ENCODE results near the gene KIAA1958. TPM values are rescaled to one million over a fixed set of nuclear protein-coding genes. Genes with fewer than 3 reads are reported as not detected.

KIAA1958 gene
- total RNA-seq, 1 experiment from 2014 or later, result 18.5 TPM

GRCh38 chr9:112556497-112557442 lies 70.1 kb downstream of the KIAA1958 start (continued):
- TF ChIP-seq SP1 (IDR thresholded peaks at IDR 0.05; ENCODE audit: low read depth) (no peak), ZBTB33 (IDR thresholded peaks at IDR 0.05; ENCODE audit: extremely low read depth, insufficient replicate concordance, low read length) (no peak)

GRCh38 chr9:112558476-112558875 lies 71.8 kb downstream of the KIAA1958 start:
- H3K4me2 ChIP-seq (ENCODE audit: low read length), result no peak overlapping the region
- no peaks in the 10 kb centered on the region for H3K9me2 ChIP-seq (ENCODE audit: insufficient read depth)
- no peaks in the 10 kb centered on the region for H4K20me1 ChIP-seq (ENCODE audit: insufficient read depth)
- DNase-seq (ENCODE audit: low read depth, low spot score) (no peak), ATAC-seq (no peak)
- no peaks in the 10 kb centered on the region for H3K36me3 ChIP-seq (ENCODE audit: control insufficient read depth in 1 of 2, insufficient read depth in 2 of 2, low read length in 2 of 2)
- H3K4me3 ChIP-seq (replicated peaks in 1 of 2; ENCODE audit: low read depth in 1 of 2, low read length in 2 of 2), result no peak overlapping the region
- peaks cover 7 to 16% of the 10 kb centered on the region in 2 experiments; a peak in 2 of 4 replicates for H3K4me1 ChIP-seq (ENCODE audit: control insufficient read depth in 1 of 2, insufficient read depth in 2 of 2, low read length in 2 of 2)
- ChIA-PET CTCF (no interaction called here), POLR2A (no interaction called here), RAD21 (ENCODE audit: low non-redundant PET in 1 of 2, low total read pairs in 2 of 2, uncharacterized antibody in 2 of 2, unreplicated experiment in 2 of 2) (no interaction called here)
- H3K27me3 ChIP-seq (ENCODE audit: insufficient read depth, low read length), result no peaks in the 10 kb centered on the region
- no peak overlapping the region for H3K27ac ChIP-seq (ENCODE audit: low read depth, low read length)
- no peak overlapping the region for H3K9ac ChIP-seq (ENCODE audit: low read length)
- no peaks in the 10 kb centered on the region for H3K79me2 ChIP-seq (ENCODE audit: insufficient read depth, low read length)
- intact Hi-C loops (cut with micrococcal nuclease), result no loop called here
- BruUV-seq (replicated peaks), result no TSS peak
- H2AFZ ChIP-seq (ENCODE audit: low read depth, low read length, poor library complexity, severe bottlenecking), result no peak overlapping the region
- no peaks in the 10 kb centered on the region for H3K9me3 ChIP-seq (ENCODE audit: control insufficient read depth in 1 of 2, insufficient read depth in 1 of 2, low read depth in 1 of 2, low read length in 2 of 2)
- no peak for TF ChIP-seq RAD21 (IDR thresholded peaks at IDR 0.05; ENCODE audit: low read depth)
- no peak for TF ChIP-seq ZNF274 (IDR thresholded peaks at IDR 0.05; ENCODE audit: low read depth, low read length)
- TF ChIP-seq JUND (IDR thresholded peaks at IDR 0.05), result no peak
- no peak for TF ChIP-seq REST (IDR thresholded peaks at IDR 0.05; ENCODE audit: low read depth)
- no peak for TF ChIP-seq TCF7L2 (IDR thresholded peaks at IDR 0.05; ENCODE audit: borderline replicate concordance, extremely low read depth, insufficient read depth, insufficient read length)
- TF ChIP-seq FOSL1 (IDR thresholded peaks at IDR 0.05; ENCODE audit: low read depth), result no peak
- TF ChIP-seq POLR2A (IDR thresholded peaks at IDR 0.05; ENCODE audit: borderline replicate concordance, extremely low read depth, insufficient read depth, insufficient read length), result no peak
- no peak for TF ChIP-seq MAX (IDR thresholded peaks at IDR 0.05)
- TF ChIP-seq ZBTB33 (IDR thresholded peaks at IDR 0.05; ENCODE audit: extremely low read depth, insufficient replicate concordance, low read length), result no peak
- TF ChIP-seq YY1 (IDR thresholded peaks at IDR 0.05; ENCODE audit: extremely low read depth, insufficient replicate concordance, low read depth, low read length), result no peak
- no peak for TF ChIP-seq SP1 (IDR thresholded peaks at IDR 0.05; ENCODE audit: low read depth)
- no peak for TF ChIP-seq EZH2phosphoT487 (IDR thresholded peaks at IDR 0.05; ENCODE audit: borderline replicate concordance)
- no peak for TF ChIP-seq POLR2AphosphoS5 (IDR thresholded peaks at IDR 0.05; ENCODE audit: low read depth, low read length)
- TF ChIP-seq CEBPB (IDR thresholded peaks at IDR 0.05; ENCODE audit: low read depth), result no peak
- no peak for TF ChIP-seq CBX3 (IDR thresholded peaks at IDR 0.05; ENCODE audit: low read depth)
- TF ChIP-seq SRF (IDR thresholded peaks at IDR 0.05; ENCODE audit: low read depth), result no peak

Measured in HCT116 (cell line).